CD4-positive, CD25-positive, alpha-beta regulatory T cell (primary cell): ENCODE data around the gene PPP3CA. TPM values are rescaled to one million over a fixed set of nuclear protein-coding genes. Genes with fewer than 3 reads are reported as not detected.
A peak's percentile ranks its signal among the peaks of the same experiment; 100 is the strongest.

ENCODE experiments used
- ATAC-seq, 2 donors: fragments of 150-1000 bp; cut with Tn5 transposase; one replicate each; pipeline ENCODE4 v1.10.0; 2021; ENCODE audit warnings: low read depth in 2 of 2, moderate number of reproducible peaks in 2 of 2, moderate library complexity in 1 of 2
- DNase-seq, 3 donors: peaks; one replicate each; pipeline versions ENCODE4 v3.0.0 to v3.0.0-alpha.2; 2012 to 2022; ENCODE audit warnings: mixed read lengths in 1 of 3
- H3K27ac ChIP-seq: one replicate; pipeline ENCODE4 v1.7.0; 2013; ENCODE audit warnings: mild to moderate bottlenecking, low read length; ENCODE audit not compliant: insufficient read depth, poor library complexity, severe bottlenecking
- H3K27me3 ChIP-seq: one replicate; pipeline ENCODE4 v1.7.0; 2013; ENCODE audit warnings: low read length; ENCODE audit not compliant: control insufficient read depth, insufficient read depth
- H3K36me3 ChIP-seq: one replicate; pipeline ENCODE4 v1.7.0; 2013; ENCODE audit warnings: mild to moderate bottlenecking, low read length, moderate library complexity; ENCODE audit not compliant: control insufficient read depth, insufficient read depth
- H3K4me1 ChIP-seq: 2 replicates; pipeline ENCODE4 v1.7.0; 2013; ENCODE audit warnings: mild to moderate bottlenecking, low read length; ENCODE audit not compliant: insufficient read depth, control insufficient read depth, poor library complexity, severe bottlenecking
- H3K4me3 ChIP-seq: one replicate; pipeline ENCODE4 v1.7.0; 2013; ENCODE audit warnings: low read depth, mild to moderate bottlenecking, low read length, moderate library complexity
- H3K9me3 ChIP-seq, 2 experiments: 1 replicate in 1 of 2; 2 replicates in 1 of 2; pipeline ENCODE4 v1.7.0; 2013; ENCODE audit warnings: low read length in 2 of 2, mild to moderate bottlenecking in 1 of 2, moderate library complexity in 1 of 2; ENCODE audit not compliant: control insufficient read depth in 2 of 2
- H3K27ac Mint-ChIP-seq, 3 donors: one replicate each; pipeline ENCODE4 v1.8.0; 2020 to 2022; ENCODE audit warnings: mild to moderate bottlenecking in 3 of 3, mixed read lengths in 3 of 3, moderate library complexity in 2 of 3
- H3K27me3 Mint-ChIP-seq: one replicate; pipeline ENCODE4 v1.8.0; 2022; ENCODE audit warnings: mild to moderate bottlenecking, mixed read lengths
- H3K36me3 Mint-ChIP-seq: one replicate; pipeline ENCODE4 v1.8.0; 2020; ENCODE audit warnings: mixed read lengths
- H3K4me1 Mint-ChIP-seq, 4 donors: one replicate each; pipeline ENCODE4 v1.8.0; 2020 to 2022; ENCODE audit warnings: mixed read lengths in 4 of 4, mild to moderate bottlenecking in 1 of 4
- H3K4me3 Mint-ChIP-seq, 4 donors: one replicate each; pipeline ENCODE4 v1.8.0; 2020 to 2022; ENCODE audit warnings: mild to moderate bottlenecking in 4 of 4, mixed read lengths in 4 of 4, moderate library complexity in 3 of 4
- H3K9me3 Mint-ChIP-seq, 7 donors: one replicate each; pipeline ENCODE4 v1.8.0; 2020 to 2022; ENCODE audit warnings: mixed read lengths in 7 of 7, mild to moderate bottlenecking in 3 of 7, moderate library complexity in 2 of 7
- polyA plus RNA-seq, 4 donors: library from polyadenylated mRNA; unstranded; fragments of 300-500 nt; fragmentation: Illumina TruSeq; gene quantifications; one replicate each; pipeline ENCODE4 v1.2.3, GENCODE V29; 2021
- total RNA-seq: library from RNA; stranded (reverse); gene quantifications from one replicate; pipeline ENCODE4 v1.2.3, GENCODE V29; 2022

The PPP3CA gene
- total and polyA plus RNA-seq, 5 donors from 2014 or later: 5.2 to 31.1 (median 6.7) TPM

GRCh38 chr4:101147283-101147682, 200.0 kb downstream of the PPP3CA start:
- H3K4me1 ChIP-seq: no peaks in the 10 kb centered on the region
- Mint-ChIP-seq H3K9me3 (peaks cover 0 to 2% (median 0%) of the 10 kb centered on the region in 7 donors), H3K4me3 (no peak overlapping the region), H3K27ac (no peak overlapping the region), H3K36me3 (peaks cover 3% of the 10 kb centered on the region), H3K4me1 (peaks cover 13 to 31% (median 20%) of the 10 kb centered on the region in 4 donors), H3K27me3 (no peaks in the 10 kb centered on the region)
- DNase-seq (no peak), ATAC-seq (no peak)
- no peak overlapping the region for H3K4me3 ChIP-seq
- no peaks in the 10 kb centered on the region for H3K9me3 ChIP-seq
- H3K27me3 ChIP-seq: no peaks in the 10 kb centered on the region
- no peak overlapping the region for H3K27ac ChIP-seq
- no peaks in the 10 kb centered on the region for H3K36me3 ChIP-seq

- Histone ChIP-seq H3K9me3 (no peaks in the 10 kb centered on the region), H3K27me3 (no peaks in the 10 kb centered on the region), H3K36me3 (no peaks in the 10 kb centered on the region), H3K4me3 (no peak overlapping the region), H3K27ac (no peak overlapping the region), H3K4me1 (no peaks in the 10 kb centered on the region)
- Mint-ChIP-seq H3K27me3 (no peaks in the 10 kb centered on the region), H3K4me1 (peaks cover 28 to 39% (median 31%) of the 10 kb centered on the region in 4 donors), H3K36me3 (peaks cover 6% of the 10 kb centered on the region), H3K4me3 (no peak overlapping the region), H3K9me3 (peaks cover 0 to 2% (median 0%) of the 10 kb centered on the region in 7 donors), H3K27ac (no peak overlapping the region)
- ATAC-seq (no peak), DNase-seq (no peak)
Observed at GRCh38 chr4:101145021-101145420, 202.3 kb downstream of the PPP3CA start.

- no peak for DNase-seq
- Mint-ChIP-seq H3K36me3 (peaks cover 3% of the 10 kb centered on the region), H3K4me3 (no peak overlapping the region), H3K9me3 (peaks cover 0 to 2% (median 0%) of the 10 kb centered on the region in 7 donors), H3K4me1 (peaks cover 29 to 43% (median 37%) of the 10 kb centered on the region in 4 donors), H3K27me3 (no peaks in the 10 kb centered on the region), H3K27ac (no peak overlapping the region)
- H3K27me3 ChIP-seq: no peaks in the 10 kb centered on the region
- no peak overlapping the region for H3K27ac ChIP-seq
- no peak for ATAC-seq
- no peak overlapping the region for H3K4me3 ChIP-seq
- no peaks in the 10 kb centered on the region for H3K9me3 ChIP-seq
- no peaks in the 10 kb centered on the region for H3K4me1 ChIP-seq
- no peaks in the 10 kb centered on the region for H3K36me3 ChIP-seq
Observed at GRCh38 chr4:101142259-101142658, 205.1 kb downstream of the PPP3CA start.

GRCh38 chr4:101141855-101142254, 205.5 kb downstream of the PPP3CA start:
- ATAC-seq: no peak
- Mint-ChIP-seq H3K9me3 (peaks cover 0 to 2% (median 0%) of the 10 kb centered on the region in 7 donors), H3K27me3 (no peaks in the 10 kb centered on the region), H3K27ac (peak overlapping the region in 1 of 3 donors; percentile 44), H3K4me3 (no peak overlapping the region), H3K36me3 (peaks cover 3% of the 10 kb centered on the region), H3K4me1 (peaks cover 31 to 43% (median 40%) of the 10 kb centered on the region in 4 donors)
- Histone ChIP-seq H3K27ac (no peak overlapping the region), H3K9me3 (no peaks in the 10 kb centered on the region), H3K4me1 (no peaks in the 10 kb centered on the region), H3K36me3 (no peaks in the 10 kb centered on the region), H3K4me3 (no peak overlapping the region), H3K27me3 (no peaks in the 10 kb centered on the region)
- DNase-seq: no peak

GRCh38 chr4:101141230-101141629, 206.1 kb downstream of the PPP3CA start:
- Histone ChIP-seq H3K36me3 (no peaks in the 10 kb centered on the region), H3K27me3 (no peaks in the 10 kb centered on the region), H3K4me3 (no peak overlapping the region), H3K27ac (no peak overlapping the region), H3K4me1 (no peaks in the 10 kb centered on the region), H3K9me3 (no peaks in the 10 kb centered on the region)
- Mint-ChIP-seq H3K9me3 (peaks cover 0 to 2% (median 0%) of the 10 kb centered on the region in 7 donors), H3K4me1 (peaks cover 38 to 44% (median 41%) of the 10 kb centered on the region in 4 donors), H3K4me3 (no peak overlapping the region), H3K36me3 (peaks cover 3% of the 10 kb centered on the region), H3K27ac (no peak overlapping the region), H3K27me3 (no peaks in the 10 kb centered on the region)
- no peak for ATAC-seq
- DNase-seq: no peak

GRCh38 chr4:101140228-101140627, 207.1 kb downstream of the PPP3CA start:
- ATAC-seq: no peak
- Mint-ChIP-seq H3K9me3 (peaks cover 0 to under 1% (median 0%) of the 10 kb centered on the region in 7 donors), H3K36me3 (peaks cover 3% of the 10 kb centered on the region), H3K4me3 (no peak overlapping the region), H3K27me3 (no peaks in the 10 kb centered on the region), H3K4me1 (peaks cover 44 to 54% (median 45%) of the 10 kb centered on the region in 4 donors), H3K27ac (peak overlapping the region in 1 of 3 donors; percentile 14)
- H3K4me3 ChIP-seq: no peak overlapping the region
- no peaks in the 10 kb centered on the region for H3K9me3 ChIP-seq
- H3K27ac ChIP-seq: no peak overlapping the region
- no peaks in the 10 kb centered on the region for H3K27me3 ChIP-seq
- H3K36me3 ChIP-seq: no peaks in the 10 kb centered on the region
- no peaks in the 10 kb centered on the region for H3K4me1 ChIP-seq
- no peak for DNase-seq

GRCh38 chr4:101136373-101137370, 210.7 kb downstream of the PPP3CA start:
- H3K27me3 ChIP-seq: no peaks in the 10 kb centered on the region
- Mint-ChIP-seq H3K27ac (no peak overlapping the region), H3K9me3 (peaks cover 0 to 12% (median 2%) of the 10 kb centered on the region in 7 donors), H3K27me3 (no peaks in the 10 kb centered on the region), H3K4me3 (peak overlapping the region in 1 of 4 donors; percentile 50), H3K4me1 (peaks cover 26 to 52% (median 34%) of the 10 kb centered on the region in 4 donors), H3K36me3 (peaks cover 10% of the 10 kb centered on the region)
- ATAC-seq (no peak), DNase-seq (no peak)
- H3K36me3 ChIP-seq: no peaks in the 10 kb centered on the region
- no peak overlapping the region for H3K27ac ChIP-seq
- no peak overlapping the region for H3K4me3 ChIP-seq
- H3K4me1 ChIP-seq: no peaks in the 10 kb centered on the region
- no peaks in the 10 kb centered on the region for H3K9me3 ChIP-seq
